Breast epithelium (tissue), 4 donors: Measurements from ENCODE around the gene MSANTD1. TPM values are rescaled to one million over a fixed set of nuclear protein-coding genes. Genes with fewer than 3 reads are reported as not detected.

Experiments
- DNase-seq, 2 donors: peaks; one replicate each; pipeline ENCODE4 v3.0.0-alpha.2; 2019; ENCODE audit warnings: low spot score in 2 of 2
- H3K27ac ChIP-seq, 2 donors: fragments of 200-600 bp; sonication (generic) in 1 of 2; one replicate each; pipeline ENCODE4 v1.5.1; 2016 to 2019; ENCODE audit warnings: mild to moderate bottlenecking in 1 of 2
- H3K27me3 ChIP-seq, 2 donors: fragments of 200-600 bp; sonication (generic) in 1 of 2; one replicate each; pipeline versions ENCODE4 v1.5.1 to v1.6.0; 2017 to 2019; ENCODE audit warnings: control low read depth in 1 of 2, mild to moderate bottlenecking in 1 of 2
- H3K36me3 ChIP-seq: fragments of 200-600 bp; one replicate; pipeline ENCODE4 v1.5.1; 2019
- H3K4me1 ChIP-seq, 2 donors: fragments of 200-600 bp; sonication (generic); one replicate each; pipeline ENCODE4 v1.5.1; 2016 to 2019; ENCODE audit warnings: control low read depth in 1 of 2
- H3K4me3 ChIP-seq, 3 donors: fragments of 200-600 bp; sonication (generic); 1 replicate in 2 of 3; 2 replicates in 1 of 3; pipeline ENCODE4 v1.5.1; 2016 to 2019; ENCODE audit warnings: mild to moderate bottlenecking in 3 of 3, moderate library complexity in 2 of 3
- H3K9me3 ChIP-seq, 2 donors: fragments of 200-600 bp; sonication (generic) in 1 of 2; one replicate each; pipeline ENCODE4 v1.5.1; 2016 to 2019; ENCODE audit warnings: control low read depth in 1 of 2
- POLR2A ChIP-seq: fragments of 450-650 bp; IDR thresholded peaks from one replicate; pipeline ENCODE4 v1.6.1; 2016; ENCODE audit warnings: antibody characterized with exemption, mild to moderate bottlenecking, moderate library complexity
- POLR2AphosphoS5 ChIP-seq, 3 donors: sonication (generic); formaldehyde crosslinking; IDR thresholded peaks; one replicate each; pipeline ENCODE4 v1.6.1; 2017; ENCODE audit warnings: antibody characterized with exemption in 3 of 3
- intact Hi-C: fragments of 100-400 bp; cut with DNase I; formaldehyde crosslinking; loops from one replicate; pipeline ENCODE4 v1.15.1; 2023; ENCODE audit warnings: low total_unique reads
- total RNA-seq, 3 donors: library from RNA; depleted of rRNA; stranded (reverse); fragments of >200 nt; gene quantifications; one replicate each; pipeline ENCODE4 v1.1.0, GENCODE V29; 2016
- TF ChIP-seq, protein P1 (sequence below), 3 donors: fragments of 450-650 bp; IDR thresholded peaks; one replicate each; pipeline ENCODE4 v1.5.1; 2016 to 2017; ENCODE audit warnings: antibody characterized with exemption in 3 of 3, mild to moderate bottlenecking in 3 of 3, moderate library complexity in 3 of 3

The MSANTD1 gene
- under 1 TPM; 0.48 to 0.88 (median 0.66) TPM for total RNA-seq

DNA sequence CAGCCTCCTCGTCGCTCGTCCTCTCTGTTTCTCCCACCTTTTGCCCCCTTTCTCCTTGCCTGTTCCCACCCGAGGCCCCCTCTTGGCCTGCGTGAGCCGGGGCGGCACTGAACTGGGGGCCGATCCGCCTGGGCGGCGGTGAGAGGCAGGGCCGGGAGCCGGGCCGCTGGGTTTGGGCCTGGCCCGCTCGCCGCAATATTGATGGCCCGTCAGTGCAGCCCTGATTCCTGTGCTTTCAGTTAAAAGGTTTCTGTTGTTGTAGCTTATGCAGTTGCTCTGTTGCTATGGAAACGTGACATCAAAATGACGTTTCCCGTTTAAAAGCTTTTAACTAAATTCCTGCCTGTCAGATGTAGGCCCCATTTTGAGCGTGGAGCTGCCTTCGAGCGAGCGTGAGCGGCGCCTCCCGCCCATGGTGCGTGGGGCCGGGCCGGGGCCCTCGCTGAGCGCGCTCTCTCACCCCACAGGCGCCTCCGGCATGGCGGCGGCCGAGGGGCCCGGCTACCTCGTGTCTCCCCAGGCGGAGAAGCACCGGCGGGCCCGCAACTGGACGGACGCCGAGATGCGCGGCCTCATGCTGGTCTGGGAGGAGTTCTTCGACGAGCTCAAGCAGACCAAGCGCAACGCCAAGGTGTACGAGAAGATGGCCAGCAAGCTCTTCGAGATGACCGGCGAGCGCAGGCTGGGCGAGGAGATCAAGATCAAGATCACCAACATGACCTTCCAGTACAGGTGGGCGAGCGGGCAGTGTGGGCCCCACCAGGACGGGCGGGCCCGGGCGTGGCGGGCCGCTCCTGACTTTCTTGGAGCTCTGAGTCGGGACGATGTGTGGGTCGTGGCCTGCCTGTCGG is at the start of gene MSANTD1:
Gene MSANTD1, plus strand, starts transcription at position 349 of the 851 bp plus-strand sequence. Its CDS starts 64 bp downstream, at position 413.
- no peak for TF ChIP-seq POLR2AphosphoS5 (IDR thresholded peaks at IDR 0.05)
- TF ChIP-seq POLR2A: no peak
- TF ChIP-seq, protein P1, sequence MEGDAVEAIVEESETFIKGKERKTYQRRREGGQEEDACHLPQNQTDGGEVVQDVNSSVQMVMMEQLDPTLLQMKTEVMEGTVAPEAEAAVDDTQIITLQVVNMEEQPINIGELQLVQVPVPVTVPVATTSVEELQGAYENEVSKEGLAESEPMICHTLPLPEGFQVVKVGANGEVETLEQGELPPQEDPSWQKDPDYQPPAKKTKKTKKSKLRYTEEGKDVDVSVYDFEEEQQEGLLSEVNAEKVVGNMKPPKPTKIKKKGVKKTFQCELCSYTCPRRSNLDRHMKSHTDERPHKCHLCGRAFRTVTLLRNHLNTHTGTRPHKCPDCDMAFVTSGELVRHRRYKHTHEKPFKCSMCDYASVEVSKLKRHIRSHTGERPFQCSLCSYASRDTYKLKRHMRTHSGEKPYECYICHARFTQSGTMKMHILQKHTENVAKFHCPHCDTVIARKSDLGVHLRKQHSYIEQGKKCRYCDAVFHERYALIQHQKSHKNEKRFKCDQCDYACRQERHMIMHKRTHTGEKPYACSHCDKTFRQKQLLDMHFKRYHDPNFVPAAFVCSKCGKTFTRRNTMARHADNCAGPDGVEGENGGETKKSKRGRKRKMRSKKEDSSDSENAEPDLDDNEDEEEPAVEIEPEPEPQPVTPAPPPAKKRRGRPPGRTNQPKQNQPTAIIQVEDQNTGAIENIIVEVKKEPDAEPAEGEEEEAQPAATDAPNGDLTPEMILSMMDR (IDR thresholded peaks at IDR 0.05): no peak
- Histone ChIP-seq H3K36me3 (no peaks in the 10 kb centered on the region), H3K27me3 (no peaks in the 10 kb centered on the region), H3K27ac (no peak within 1 kb of the TSS), H3K4me3 (no peak within 1 kb of the TSS), H3K9me3 (no peaks in the 10 kb centered on the region), H3K4me1 (no peaks in the 10 kb centered on the region)
- DNase-seq: no peak
- intact Hi-C loops: no loop called here

DNA sequence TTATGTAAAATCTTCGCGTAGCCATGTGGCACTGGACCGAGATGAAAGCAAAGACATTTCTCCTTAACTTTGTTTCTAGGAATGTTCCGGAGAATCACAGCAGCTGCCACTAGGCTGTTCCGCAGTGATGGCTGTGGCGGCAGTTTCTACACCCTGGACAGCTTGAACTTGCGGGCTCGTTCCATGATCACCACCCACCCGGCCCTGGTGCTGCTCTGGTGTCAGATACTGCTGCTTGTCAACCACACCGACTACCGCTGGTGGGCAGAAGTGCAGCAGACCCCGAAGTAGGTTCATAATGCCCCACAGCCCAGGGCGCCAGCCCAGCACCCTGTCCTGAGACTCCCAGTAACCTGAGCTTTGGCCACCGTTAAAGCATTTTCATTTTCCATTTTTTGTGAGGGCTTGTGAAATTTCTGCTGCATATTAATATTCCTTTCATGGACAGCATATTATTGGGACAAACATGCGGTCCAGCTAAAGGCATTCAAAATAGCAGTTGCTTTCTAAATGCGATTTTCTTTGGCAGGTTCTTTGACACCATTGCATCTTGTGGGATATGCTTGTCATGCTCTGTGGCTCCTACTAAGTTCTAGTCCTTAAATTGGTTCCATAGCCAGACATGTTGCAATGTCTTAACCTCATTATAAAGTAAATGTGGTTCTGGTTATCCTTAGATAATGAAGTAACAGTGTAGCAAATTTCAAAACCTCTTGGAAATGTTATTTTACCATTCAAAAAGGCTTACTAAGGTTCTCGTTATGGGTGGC is 49.1 kb upstream of the MSANTD1 start:
- H3K36me3 ChIP-seq: no peaks in the 10 kb centered on the region
- TF ChIP-seq, protein P1 (IDR thresholded peaks at IDR 0.05): no peak
- TF ChIP-seq POLR2AphosphoS5 (IDR thresholded peaks at IDR 0.05) (peak in 1 of 3 donors; percentile 48), POLR2A (no peak)
- H3K27me3 ChIP-seq: no peaks in the 10 kb centered on the region
- no peak for DNase-seq
- no peaks in the 10 kb centered on the region for H3K4me1 ChIP-seq
- peak overlapping the region in 1 of 2 donors; percentile 53 for H3K27ac ChIP-seq
- intact Hi-C loops: no loop called here
- H3K4me3 ChIP-seq: no peak overlapping the region
- no peaks in the 10 kb centered on the region for H3K9me3 ChIP-seq

DNA sequence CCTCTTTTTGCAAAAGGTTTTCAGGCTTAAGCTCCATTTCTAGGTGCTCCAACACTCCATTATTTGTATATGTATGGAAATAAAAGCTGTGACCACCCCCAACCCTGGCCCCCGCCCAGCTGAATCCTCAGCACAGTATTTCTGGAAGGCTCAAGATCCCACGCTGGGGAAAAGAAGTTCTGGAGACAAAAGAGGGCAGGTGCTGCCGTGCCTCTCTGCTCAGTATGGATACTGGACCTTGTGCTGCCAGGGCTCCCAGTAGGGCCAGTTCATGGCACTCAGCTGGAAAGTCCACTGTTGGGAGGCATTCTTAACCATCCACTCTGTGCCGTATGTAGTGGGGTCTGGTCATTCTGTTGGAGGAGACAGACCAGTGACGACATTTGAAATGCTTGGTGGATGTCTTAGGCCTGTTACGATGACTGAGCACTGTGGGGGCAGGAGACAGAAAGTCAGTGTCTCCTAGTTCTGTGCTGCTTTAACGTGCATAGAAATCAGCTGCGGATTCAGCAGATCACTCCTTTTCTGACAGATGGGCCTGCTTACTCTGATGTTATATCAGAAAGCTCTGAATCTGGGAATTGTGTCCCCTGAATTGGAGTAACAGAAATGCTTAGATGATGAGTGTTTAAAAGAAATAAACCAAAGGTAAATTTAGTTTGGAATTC is 48.4 kb upstream of the MSANTD1 start:
- peak overlapping the region in 1 of 2 donors; percentile 20 for H3K27ac ChIP-seq
- intact Hi-C loops: no loop called here

DNA sequence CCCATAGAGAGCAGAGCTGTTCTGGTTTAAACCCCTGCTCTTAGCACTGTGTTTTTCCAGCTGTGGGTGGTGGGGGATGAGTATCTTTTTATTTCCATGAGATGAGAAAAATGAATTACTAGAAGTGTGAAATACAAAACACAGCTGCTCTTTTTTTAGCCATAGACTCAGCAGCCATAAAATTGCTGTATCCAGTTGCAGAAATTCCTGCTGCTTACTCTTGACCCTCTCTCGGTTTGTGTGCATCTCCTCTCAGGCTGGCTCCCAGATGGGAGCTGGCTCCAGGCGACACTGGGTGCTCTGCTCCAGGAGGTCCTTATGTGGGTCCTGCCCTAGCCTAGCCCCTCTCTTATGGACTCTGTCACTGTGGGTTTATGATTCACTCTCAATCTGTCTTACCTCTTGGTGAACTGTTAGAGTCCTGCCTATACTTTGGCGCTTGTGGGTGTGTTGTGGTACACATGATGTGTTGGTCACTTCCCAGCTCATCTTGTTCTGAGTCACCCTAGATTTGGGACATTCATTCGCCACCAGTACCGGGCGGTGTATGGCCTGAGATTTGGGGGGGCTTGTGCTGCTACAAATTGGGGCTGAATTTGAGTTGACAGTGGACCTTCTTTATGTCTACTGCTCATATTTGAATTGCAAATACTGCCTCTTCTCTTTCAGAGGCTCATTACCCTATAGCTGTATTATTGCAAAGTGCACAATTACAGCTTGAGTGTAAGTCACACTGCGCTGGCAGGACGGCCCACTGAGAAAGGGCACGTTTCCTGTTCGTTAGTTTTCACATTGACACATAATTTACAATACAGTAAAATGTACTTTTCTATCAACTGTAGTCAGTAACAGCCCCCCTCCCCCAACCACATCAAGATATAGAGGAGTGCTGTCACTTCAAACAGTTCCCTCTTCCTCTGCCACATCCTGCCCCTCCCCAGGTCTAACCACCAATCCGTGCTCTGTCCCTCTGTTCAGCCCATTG is 46.9 kb upstream of the MSANTD1 start:
- Histone ChIP-seq H3K4me1 (no peaks in the 10 kb centered on the region), H3K27ac (no peak overlapping the region), H3K4me3 (no peak overlapping the region), H3K9me3 (no peaks in the 10 kb centered on the region), H3K27me3 (no peaks in the 10 kb centered on the region), H3K36me3 (no peaks in the 10 kb centered on the region)
- TF ChIP-seq, protein P1 (IDR thresholded peaks at IDR 0.05): no peak
- no peak for TF ChIP-seq POLR2A
- TF ChIP-seq POLR2AphosphoS5 (IDR thresholded peaks at IDR 0.05): no peak
- intact Hi-C loops: no loop called here
- DNase-seq: no peak

More for the DNA sequence above, 48.4 kb upstream of the MSANTD1 start:
- no peak for TF ChIP-seq POLR2AphosphoS5 (IDR thresholded peaks at IDR 0.05)
- TF ChIP-seq, protein P1 (IDR thresholded peaks at IDR 0.05): no peak
- H3K27me3 ChIP-seq: no peaks in the 10 kb centered on the region
- H3K4me1 ChIP-seq: no peaks in the 10 kb centered on the region
- no peak overlapping the region for H3K4me3 ChIP-seq
- no peaks in the 10 kb centered on the region for H3K36me3 ChIP-seq
- H3K9me3 ChIP-seq: no peaks in the 10 kb centered on the region
- no peak for DNase-seq
